Activated T-helper 1 cell treated with Interleukin-2 at 50 U/mL for 16 hours (primary cell): ENCODE data around the gene APBB1IP.
"Not testable (repeated sequence)": the region's sequence is repeated elsewhere in the genome, so short reads cannot be mapped to it uniquely, and the experiment has no call there.

Experiments
- DNase-seq: peaks from one replicate; pipeline ENCODE4 v3.0.0-alpha.2; 2020; ENCODE audit warnings: low read depth

Gene APBB1IP

GRCh38 chr10:26445411-26446031 lies 7.4 kb downstream of the APBB1IP start:
- DNase-seq: no peak

GRCh38 chr10:26446258-26446657 lies 8.1 kb downstream of the APBB1IP start:
- DNase-seq: no peak

GRCh38 chr10:26448292-26448691 lies 10.2 kb downstream of the APBB1IP start:
- DNase-seq: no peak

- peak; percentile 55 for DNase-seq
Observed at GRCh38 chr10:26448706-26449435, 10.7 kb downstream of the APBB1IP start.

- DNase-seq: no peak
Observed at GRCh38 chr10:26449726-26450125, 11.6 kb downstream of the APBB1IP start.

- DNase-seq: no peak
Observed at GRCh38 chr10:26451903-26452302, 13.8 kb downstream of the APBB1IP start.

- DNase-seq: no peak
Observed at GRCh38 chr10:26453850-26454249, 15.7 kb downstream of the APBB1IP start.

- DNase-seq: no peak
Observed at GRCh38 chr10:26454891-26455290, 16.8 kb downstream of the APBB1IP start.

GRCh38 chr10:26455567-26456315 lies 17.6 kb downstream of the APBB1IP start:
- DNase-seq: no peak

- DNase-seq: no peak
Observed at GRCh38 chr10:26457088-26457487, 18.9 kb downstream of the APBB1IP start.

- no peak for DNase-seq
Observed at GRCh38 chr10:26460736-26461135, 22.6 kb downstream of the APBB1IP start.

- DNase-seq: no peak
Observed at GRCh38 chr10:26463986-26464385, 25.8 kb downstream of the APBB1IP start.

- no peak for DNase-seq
Observed at GRCh38 chr10:26464632-26465280, 26.6 kb downstream of the APBB1IP start.

- DNase-seq: not testable (repeated sequence)
Observed at GRCh38 chr10:26466531-26466930, 28.4 kb downstream of the APBB1IP start.

- no peak for DNase-seq
Observed at GRCh38 chr10:26467639-26468038, 29.5 kb downstream of the APBB1IP start.

GRCh38 chr10:26468291-26468690 lies 30.1 kb downstream of the APBB1IP start:
- no peak for DNase-seq

GRCh38 chr10:26468700-26469099 lies 30.6 kb downstream of the APBB1IP start:
- peak; percentile 40 for DNase-seq

GRCh38 chr10:26472492-26472778 lies 34.3 kb downstream of the APBB1IP start:
- no peak for DNase-seq

GRCh38 chr10:26474026-26474425 lies 35.9 kb downstream of the APBB1IP start:
- no peak for DNase-seq

- not testable (repeated sequence) for DNase-seq
Observed at GRCh38 chr10:26474845-26475244, 36.7 kb downstream of the APBB1IP start.

GRCh38 chr10:26475386-26475785 lies 37.2 kb downstream of the APBB1IP start:
- DNase-seq: no peak

- no peak for DNase-seq
Observed at GRCh38 chr10:26477501-26477900, 39.4 kb downstream of the APBB1IP start.

GRCh38 chr10:26478061-26478460 lies 39.9 kb downstream of the APBB1IP start:
- no peak for DNase-seq
